Left ventricle myocardium inferior (tissue), 1 donor: ENCODE results near the gene ZNF423. TPM values are rescaled to one million over a fixed set of nuclear protein-coding genes. Genes with fewer than 3 reads are reported as not detected.

ENCODE experiments used
- DNase-seq: peaks from one replicate; pipeline ENCODE4 v3.0.0-alpha.2; 2020
- H3K27ac ChIP-seq: fragments of 200-600 bp; replicated peaks from 2 replicates; pipeline ENCODE4 v1.8.0; 2021
- H3K27me3 ChIP-seq: fragments of 200-600 bp; 2 replicates; pipeline ENCODE4 v1.8.0; 2021; ENCODE audit warnings: low read depth
- H3K36me3 ChIP-seq: fragments of 200-600 bp; 2 replicates; pipeline ENCODE4 v1.8.0; 2021
- H3K4me1 ChIP-seq: fragments of 200-600 bp; 2 replicates; pipeline ENCODE4 v1.8.0; 2021
- H3K4me3 ChIP-seq: fragments of 200-600 bp; 2 replicates; pipeline ENCODE4 v1.8.0; 2021; ENCODE audit warnings: mild to moderate bottlenecking, moderate library complexity
- H3K9me3 ChIP-seq: fragments of 200-600 bp; replicated peaks from 2 replicates; pipeline ENCODE4 v1.8.0; 2021
- CTCF ChIP-seq: fragments of 200-600 bp; IDR thresholded peaks from 2 replicates; pipeline ENCODE4 v1.8.0; 2021; ENCODE audit warnings: antibody characterized with exemption, mild to moderate bottlenecking, borderline replicate concordance
- intact Hi-C: fragments of 100-400 bp; cut with micrococcal nuclease; formaldehyde crosslinking; loops from one replicate; pipeline ENCODE4 v1.11.0; 2022
- total RNA-seq: library from RNA; stranded (reverse); fragmentation: NEBNext Ultra II Directional; extraction: Animal tissue kit (Norgen Biotek cat#: 25700); gene quantifications from one replicate; pipeline ENCODE4 v1.2.1, GENCODE V29; 2021
- donor health status: DM: no; HTN: yes; CAD: no; lungs with severe emphysema.

The ZNF423 gene
- total RNA-seq, 1 donor from 2014 or later, result 8.6 TPM

DNA sequence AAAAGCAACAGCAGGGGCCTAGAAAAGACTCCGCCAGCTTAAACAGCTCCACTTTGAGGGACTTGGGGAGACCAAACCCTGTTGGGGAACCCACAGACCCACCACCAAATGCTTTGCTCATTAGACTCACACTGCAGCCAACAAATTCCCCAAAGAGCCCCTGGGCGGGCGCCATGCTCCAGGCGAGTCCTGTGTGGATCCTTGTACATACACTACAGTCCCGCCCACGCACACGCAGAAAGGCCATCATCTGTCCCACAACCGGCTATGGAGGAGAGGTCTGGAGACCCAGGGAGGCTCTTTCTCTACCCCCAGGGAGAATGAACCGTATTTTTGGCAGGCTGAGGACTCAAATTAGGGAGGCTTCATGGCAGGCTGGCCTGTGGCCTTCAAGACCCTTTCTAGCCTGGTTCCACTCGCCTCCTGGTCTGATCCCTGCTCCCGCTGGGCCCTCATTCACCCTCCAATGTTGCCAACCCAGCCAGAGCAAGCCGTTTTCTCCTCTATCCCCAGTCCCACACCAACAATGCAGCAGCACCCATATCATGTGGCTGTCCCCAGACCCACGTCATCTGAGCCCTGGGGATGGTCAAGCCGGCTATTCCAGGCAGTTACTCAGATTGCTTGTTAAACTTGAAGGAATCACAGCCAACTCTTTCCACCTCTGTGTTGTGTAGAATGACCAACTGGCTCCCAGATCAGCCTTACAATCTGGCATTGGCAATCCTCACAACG lies 27.2 kb downstream of the ZNF423 start:
- no peak for TF ChIP-seq CTCF
- no peaks in the 10 kb centered on the region for H3K27me3 ChIP-seq
- DNase-seq, result peak; percentile 56
- intact Hi-C loops, result no loop called here
- H3K9me3 ChIP-seq, result no peaks in the 10 kb centered on the region
- no peaks in the 10 kb centered on the region for H3K36me3 ChIP-seq
- H3K4me1 ChIP-seq, result peaks cover 77% of the 10 kb centered on the region
- peak overlapping the region; percentile 79 for H3K27ac ChIP-seq
- no peak overlapping the region for H3K4me3 ChIP-seq

GRCh38 chr16:49827805-49828438 lies 28.0 kb downstream of the ZNF423 start:
- Histone ChIP-seq H3K9me3 (no peaks in the 10 kb centered on the region), H3K4me3 (no peak overlapping the region), H3K27me3 (no peaks in the 10 kb centered on the region), H3K27ac (peak overlapping the region; percentile 79), H3K36me3 (no peaks in the 10 kb centered on the region), H3K4me1 (peaks cover 77% of the 10 kb centered on the region)
- intact Hi-C loops, result no loop called here
- no peak for DNase-seq
- no peak for TF ChIP-seq CTCF

DNA sequence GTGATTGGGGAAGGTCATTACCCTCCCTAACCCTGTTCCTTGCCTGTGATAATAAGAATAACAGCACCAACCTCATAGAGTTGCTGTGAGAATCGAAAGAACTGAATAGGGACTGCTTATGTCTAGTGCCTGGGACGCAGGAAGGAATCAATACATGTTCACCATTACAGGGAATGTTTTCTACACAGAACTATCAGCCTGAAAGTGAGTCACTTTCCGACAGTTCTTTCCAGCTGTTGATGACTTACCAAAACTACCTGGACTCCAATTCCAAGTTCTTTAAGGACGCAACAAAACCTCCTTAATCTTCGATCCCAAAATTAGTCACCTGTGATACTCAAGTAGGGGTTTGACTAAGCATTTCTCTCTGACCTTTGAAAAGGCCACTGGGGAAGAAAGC lies 29.4 kb downstream of the ZNF423 start:
- no peak for DNase-seq
- H3K27me3 ChIP-seq, result no peaks in the 10 kb centered on the region
- no peaks in the 10 kb centered on the region for H3K36me3 ChIP-seq
- peak overlapping the region; percentile 79 for H3K27ac ChIP-seq
- H3K4me1 ChIP-seq, result peaks cover 66% of the 10 kb centered on the region
- no peak overlapping the region for H3K4me3 ChIP-seq
- no peak for TF ChIP-seq CTCF
- intact Hi-C loops, result no loop called here
- H3K9me3 ChIP-seq, result no peaks in the 10 kb centered on the region

DNA sequence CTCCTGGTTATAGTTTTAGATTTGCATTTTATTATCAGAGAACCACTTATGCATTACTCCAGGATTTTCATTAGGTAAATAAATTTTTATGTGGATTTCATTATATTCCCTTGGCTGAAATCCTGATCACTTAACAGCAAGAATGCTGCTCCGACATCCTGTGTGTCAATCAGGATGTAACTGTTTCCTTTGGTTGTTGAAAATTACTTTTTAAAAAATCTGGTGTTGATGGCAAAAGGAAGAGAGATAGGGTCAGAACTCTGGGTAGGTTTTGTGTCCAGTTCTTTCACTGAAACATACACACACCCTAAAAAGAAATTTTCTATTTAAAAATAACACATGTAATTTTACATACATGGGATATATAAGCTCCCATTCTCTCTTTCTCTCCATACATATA lies 30.9 kb downstream of the ZNF423 start:
- DNase-seq, result no peak
- H3K9me3 ChIP-seq, result no peaks in the 10 kb centered on the region
- peaks cover 64% of the 10 kb centered on the region for H3K4me1 ChIP-seq
- H3K4me3 ChIP-seq, result no peak overlapping the region
- no peaks in the 10 kb centered on the region for H3K27me3 ChIP-seq
- TF ChIP-seq CTCF, result no peak
- peak overlapping the region; percentile 79 for H3K27ac ChIP-seq
- intact Hi-C loops, result no loop called here
- no peaks in the 10 kb centered on the region for H3K36me3 ChIP-seq

DNA sequence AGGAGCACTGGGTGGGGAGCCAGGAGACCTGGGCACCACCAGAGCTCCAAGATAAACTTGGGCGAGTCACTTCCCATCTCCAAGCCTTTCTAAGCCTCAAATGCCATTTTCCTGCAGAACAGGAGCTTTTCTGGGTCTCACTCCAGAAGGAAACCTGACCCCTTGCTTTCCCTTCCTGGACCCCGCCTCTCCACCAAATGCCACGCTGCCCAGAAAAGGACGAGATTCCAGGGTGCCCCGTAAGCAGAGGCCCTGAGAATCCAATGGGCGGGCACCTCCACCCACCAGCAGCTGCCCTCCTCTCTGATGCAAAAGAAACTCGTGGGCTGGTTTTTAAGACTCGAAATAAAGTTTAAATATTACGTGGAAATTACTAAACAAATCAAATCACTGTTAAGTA lies 31.3 kb downstream of the ZNF423 start:
- no peaks in the 10 kb centered on the region for H3K36me3 ChIP-seq
- H3K27ac ChIP-seq, result peak overlapping the region; percentile 79
- TF ChIP-seq CTCF, result no peak
- no peak overlapping the region for H3K4me3 ChIP-seq
- intact Hi-C loops, result no loop called here
- H3K9me3 ChIP-seq, result no peaks in the 10 kb centered on the region
- DNase-seq, result no peak
- H3K27me3 ChIP-seq, result no peaks in the 10 kb centered on the region
- H3K4me1 ChIP-seq, result peaks cover 64% of the 10 kb centered on the region
